ENCODE measurements around the gene CCDC175.

DNA sequence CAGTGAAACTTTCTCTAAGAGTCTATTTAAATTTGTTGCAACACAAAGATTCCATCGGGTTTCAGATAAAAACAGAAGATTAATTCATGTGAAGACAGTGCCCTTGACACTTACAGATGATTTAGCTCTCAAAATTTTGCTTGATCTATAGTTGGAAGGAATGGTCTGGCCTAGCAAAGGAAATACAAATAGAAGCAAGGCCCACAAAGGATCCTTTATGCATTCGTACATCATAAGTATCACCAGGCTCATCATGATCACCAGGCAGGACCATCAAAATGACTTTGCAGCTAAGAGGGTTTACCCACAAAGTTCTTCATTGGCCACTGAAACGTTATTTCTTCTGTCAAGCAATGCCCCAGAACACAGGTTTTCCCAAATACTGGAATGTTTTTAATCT lies 67.5 kb downstream of the CCDC175 start:
- TF ChIP-seq, protein P1, sequence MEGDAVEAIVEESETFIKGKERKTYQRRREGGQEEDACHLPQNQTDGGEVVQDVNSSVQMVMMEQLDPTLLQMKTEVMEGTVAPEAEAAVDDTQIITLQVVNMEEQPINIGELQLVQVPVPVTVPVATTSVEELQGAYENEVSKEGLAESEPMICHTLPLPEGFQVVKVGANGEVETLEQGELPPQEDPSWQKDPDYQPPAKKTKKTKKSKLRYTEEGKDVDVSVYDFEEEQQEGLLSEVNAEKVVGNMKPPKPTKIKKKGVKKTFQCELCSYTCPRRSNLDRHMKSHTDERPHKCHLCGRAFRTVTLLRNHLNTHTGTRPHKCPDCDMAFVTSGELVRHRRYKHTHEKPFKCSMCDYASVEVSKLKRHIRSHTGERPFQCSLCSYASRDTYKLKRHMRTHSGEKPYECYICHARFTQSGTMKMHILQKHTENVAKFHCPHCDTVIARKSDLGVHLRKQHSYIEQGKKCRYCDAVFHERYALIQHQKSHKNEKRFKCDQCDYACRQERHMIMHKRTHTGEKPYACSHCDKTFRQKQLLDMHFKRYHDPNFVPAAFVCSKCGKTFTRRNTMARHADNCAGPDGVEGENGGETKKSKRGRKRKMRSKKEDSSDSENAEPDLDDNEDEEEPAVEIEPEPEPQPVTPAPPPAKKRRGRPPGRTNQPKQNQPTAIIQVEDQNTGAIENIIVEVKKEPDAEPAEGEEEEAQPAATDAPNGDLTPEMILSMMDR (IDR thresholded peaks at IDR 0.05) = no peak
- TF ChIP-seq ZFP36 (IDR thresholded peaks at IDR 0.05; ENCODE audit: borderline replicate concordance, partially characterized antibody) (no peak), POLR2A (IDR thresholded peaks at IDR 0.05; ENCODE audit: low read length) (no peak), RAD21 (conservative IDR thresholded peaks at IDR 0.05 in 1 of 2, IDR thresholded peaks at IDR 0.05 in 1 of 2) (no peak), MAFK (IDR thresholded peaks at IDR 0.05; ENCODE audit: partially characterized antibody) (no peak), KDM5A (IDR thresholded peaks at IDR 0.05) (no peak)
